ENCODE measurements around the gene DEPDC1.

DNA sequence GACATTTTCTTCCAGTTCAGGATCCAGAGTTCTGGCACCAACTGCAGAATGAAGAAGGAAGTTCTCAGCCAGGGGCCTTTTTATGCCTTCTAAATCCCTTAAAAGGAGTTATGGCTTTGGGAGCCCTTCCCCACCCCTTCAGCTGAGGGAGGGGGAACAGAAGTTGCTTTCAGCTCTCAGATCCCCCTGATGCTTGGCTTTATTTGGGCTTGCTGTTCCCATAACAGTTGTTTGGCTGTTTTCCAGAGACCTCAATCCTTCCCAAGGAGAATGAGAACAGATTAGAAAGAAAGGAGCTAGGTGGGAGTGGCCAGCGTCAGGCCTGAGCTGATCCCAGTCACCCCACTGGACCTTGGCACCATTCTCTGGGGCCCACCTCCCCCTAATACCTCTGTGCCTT lies 47.0 kb downstream of the DEPDC1 start, which contains the start of gene RPE65:
- TF ChIP-seq, protein P1, sequence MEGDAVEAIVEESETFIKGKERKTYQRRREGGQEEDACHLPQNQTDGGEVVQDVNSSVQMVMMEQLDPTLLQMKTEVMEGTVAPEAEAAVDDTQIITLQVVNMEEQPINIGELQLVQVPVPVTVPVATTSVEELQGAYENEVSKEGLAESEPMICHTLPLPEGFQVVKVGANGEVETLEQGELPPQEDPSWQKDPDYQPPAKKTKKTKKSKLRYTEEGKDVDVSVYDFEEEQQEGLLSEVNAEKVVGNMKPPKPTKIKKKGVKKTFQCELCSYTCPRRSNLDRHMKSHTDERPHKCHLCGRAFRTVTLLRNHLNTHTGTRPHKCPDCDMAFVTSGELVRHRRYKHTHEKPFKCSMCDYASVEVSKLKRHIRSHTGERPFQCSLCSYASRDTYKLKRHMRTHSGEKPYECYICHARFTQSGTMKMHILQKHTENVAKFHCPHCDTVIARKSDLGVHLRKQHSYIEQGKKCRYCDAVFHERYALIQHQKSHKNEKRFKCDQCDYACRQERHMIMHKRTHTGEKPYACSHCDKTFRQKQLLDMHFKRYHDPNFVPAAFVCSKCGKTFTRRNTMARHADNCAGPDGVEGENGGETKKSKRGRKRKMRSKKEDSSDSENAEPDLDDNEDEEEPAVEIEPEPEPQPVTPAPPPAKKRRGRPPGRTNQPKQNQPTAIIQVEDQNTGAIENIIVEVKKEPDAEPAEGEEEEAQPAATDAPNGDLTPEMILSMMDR (IDR thresholded peaks at IDR 0.05) = no peak
- TF ChIP-seq, protein P2, sequence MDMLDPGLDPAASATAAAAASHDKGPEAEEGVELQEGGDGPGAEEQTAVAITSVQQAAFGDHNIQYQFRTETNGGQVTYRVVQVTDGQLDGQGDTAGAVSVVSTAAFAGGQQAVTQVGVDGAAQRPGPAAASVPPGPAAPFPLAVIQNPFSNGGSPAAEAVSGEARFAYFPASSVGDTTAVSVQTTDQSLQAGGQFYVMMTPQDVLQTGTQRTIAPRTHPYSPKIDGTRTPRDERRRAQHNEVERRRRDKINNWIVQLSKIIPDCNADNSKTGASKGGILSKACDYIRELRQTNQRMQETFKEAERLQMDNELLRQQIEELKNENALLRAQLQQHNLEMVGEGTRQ (IDR thresholded peaks at IDR 0.05) = no peak
- TF ChIP-seq, protein P3, sequence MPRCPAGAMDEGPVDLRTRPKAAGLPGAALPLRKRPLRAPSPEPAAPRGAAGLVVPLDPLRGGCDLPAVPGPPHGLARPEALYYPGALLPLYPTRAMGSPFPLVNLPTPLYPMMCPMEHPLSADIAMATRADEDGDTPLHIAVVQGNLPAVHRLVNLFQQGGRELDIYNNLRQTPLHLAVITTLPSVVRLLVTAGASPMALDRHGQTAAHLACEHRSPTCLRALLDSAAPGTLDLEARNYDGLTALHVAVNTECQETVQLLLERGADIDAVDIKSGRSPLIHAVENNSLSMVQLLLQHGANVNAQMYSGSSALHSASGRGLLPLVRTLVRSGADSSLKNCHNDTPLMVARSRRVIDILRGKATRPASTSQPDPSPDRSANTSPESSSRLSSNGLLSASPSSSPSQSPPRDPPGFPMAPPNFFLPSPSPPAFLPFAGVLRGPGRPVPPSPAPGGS (IDR thresholded peaks at IDR 0.05) = no peak
- TF ChIP-seq NR3C1 (IDR thresholded peaks at IDR 0.05) (no peak), BHLHE40 (IDR thresholded peaks at IDR 0.05; ENCODE audit: low read depth, low read length) (no peak), RFX5 (IDR thresholded peaks at IDR 0.05) (no peak), MYC (IDR thresholded peaks at IDR 0.05; ENCODE audit: borderline replicate concordance, low read length) (no peak)

Measured in A549 (cell line).